BE2C (cell line): ENCODE measurements around the gene FOXJ1.

ENCODE experiments used
- DNase-seq: peaks from one replicate; pipeline ENCODE4 v3.0.0-alpha.2; 2020
- H3K27me3 ChIP-seq: fragments of 250-450 bp; sonication (Bioruptor Pico); 2 replicates; pipeline ENCODE4 v1.5.1; 2020; ENCODE audit warnings: mild to moderate bottlenecking
- H3K36me3 ChIP-seq: fragments of 250-450 bp; sonication (Bioruptor Pico); 2 replicates; pipeline ENCODE4 v1.5.1; 2020; ENCODE audit warnings: mild to moderate bottlenecking
- H3K4me1 ChIP-seq: fragments of 250-450 bp; sonication (Bioruptor Pico); 2 replicates; pipeline ENCODE4 v1.5.1; 2020
- H3K4me3 ChIP-seq: 2 replicates; pipeline ENCODE4 v1.5.1; 2011; ENCODE audit warnings: low read depth, low read length
- H3K9me3 ChIP-seq: fragments of 250-450 bp; sonication (Bioruptor Pico); 2 replicates; pipeline ENCODE4 v1.5.1; 2020
- TF ChIP-seq, protein P1 (sequence below): IDR thresholded peaks from 2 replicates; pipeline ENCODE4 v1.5.1; 2012; ENCODE audit warnings: mild to moderate bottlenecking, low read depth, low read length

Gene FOXJ1

DNA sequence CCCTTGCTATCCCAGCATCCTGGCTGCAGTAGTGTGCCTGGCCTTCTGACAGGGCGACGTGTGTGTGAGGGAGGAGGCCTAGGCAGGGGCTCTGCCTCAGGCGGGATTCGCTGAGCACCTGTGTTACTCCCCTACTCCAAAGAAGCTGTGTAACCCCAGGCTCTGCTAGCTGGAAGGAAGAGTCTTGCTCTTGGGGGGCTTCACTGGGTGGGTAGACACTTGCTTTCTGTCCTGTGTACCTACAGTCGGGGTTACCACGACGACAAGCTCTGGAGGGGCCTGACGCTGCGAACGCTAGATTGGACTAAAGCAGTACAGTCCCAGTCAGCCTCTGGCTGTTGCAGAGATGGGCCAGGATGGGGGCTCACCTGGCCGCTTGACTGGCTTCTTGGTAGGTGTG lies 47.0 kb downstream of the FOXJ1 start:
- no peak for DNase-seq
- peaks cover 7% of the 10 kb centered on the region for H3K4me1 ChIP-seq
- H3K27me3 ChIP-seq, result no peaks in the 10 kb centered on the region
- no peaks in the 10 kb centered on the region for H3K9me3 ChIP-seq
- H3K4me3 ChIP-seq, result no peak overlapping the region
- TF ChIP-seq, protein P1, sequence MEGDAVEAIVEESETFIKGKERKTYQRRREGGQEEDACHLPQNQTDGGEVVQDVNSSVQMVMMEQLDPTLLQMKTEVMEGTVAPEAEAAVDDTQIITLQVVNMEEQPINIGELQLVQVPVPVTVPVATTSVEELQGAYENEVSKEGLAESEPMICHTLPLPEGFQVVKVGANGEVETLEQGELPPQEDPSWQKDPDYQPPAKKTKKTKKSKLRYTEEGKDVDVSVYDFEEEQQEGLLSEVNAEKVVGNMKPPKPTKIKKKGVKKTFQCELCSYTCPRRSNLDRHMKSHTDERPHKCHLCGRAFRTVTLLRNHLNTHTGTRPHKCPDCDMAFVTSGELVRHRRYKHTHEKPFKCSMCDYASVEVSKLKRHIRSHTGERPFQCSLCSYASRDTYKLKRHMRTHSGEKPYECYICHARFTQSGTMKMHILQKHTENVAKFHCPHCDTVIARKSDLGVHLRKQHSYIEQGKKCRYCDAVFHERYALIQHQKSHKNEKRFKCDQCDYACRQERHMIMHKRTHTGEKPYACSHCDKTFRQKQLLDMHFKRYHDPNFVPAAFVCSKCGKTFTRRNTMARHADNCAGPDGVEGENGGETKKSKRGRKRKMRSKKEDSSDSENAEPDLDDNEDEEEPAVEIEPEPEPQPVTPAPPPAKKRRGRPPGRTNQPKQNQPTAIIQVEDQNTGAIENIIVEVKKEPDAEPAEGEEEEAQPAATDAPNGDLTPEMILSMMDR, result no peak
- peaks cover 25% of the 10 kb centered on the region for H3K36me3 ChIP-seq

DNA sequence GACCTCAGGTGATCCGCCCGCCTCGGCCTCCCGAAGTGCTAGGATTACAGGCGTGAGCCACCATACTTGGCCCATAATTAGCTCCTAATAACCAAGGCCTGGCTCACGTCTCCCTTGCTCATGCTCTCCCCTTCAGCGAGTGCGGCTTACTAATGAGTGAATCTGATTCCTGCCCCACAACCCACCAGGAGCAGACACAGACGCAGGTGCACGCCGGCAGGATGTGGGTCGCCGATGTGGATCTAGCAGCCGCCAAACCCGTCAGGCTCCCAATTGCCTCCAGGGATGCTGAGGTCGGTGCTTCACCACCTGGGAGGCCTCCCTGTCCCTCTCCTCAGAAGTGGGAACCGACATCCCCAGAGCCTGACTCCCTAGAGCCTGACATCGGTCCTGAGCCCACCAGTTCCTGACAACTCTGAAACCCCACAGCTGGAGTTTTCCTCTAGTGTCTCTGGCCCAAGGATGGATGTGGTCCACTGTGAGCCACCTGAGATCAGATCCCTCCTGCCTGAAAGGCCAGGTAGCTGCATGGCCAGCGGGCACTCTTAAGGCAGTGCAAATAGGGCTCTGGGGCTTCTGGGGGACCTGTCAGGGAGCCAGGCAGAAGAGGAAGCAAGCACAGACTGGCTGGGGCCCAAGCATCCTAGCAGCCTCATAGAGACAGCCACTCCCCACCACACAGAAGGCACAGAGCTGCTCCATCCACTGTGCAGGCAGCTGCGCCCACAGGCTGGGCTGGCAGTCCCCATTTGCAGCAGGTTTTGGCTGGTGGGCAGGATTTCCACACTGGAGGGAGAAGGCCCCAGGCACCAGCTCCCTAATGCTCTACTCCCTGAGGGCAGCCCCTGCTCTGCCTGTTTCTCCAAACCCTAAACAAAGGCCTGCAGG lies 48.3 kb downstream of the FOXJ1 start:
- TF ChIP-seq, protein P1, result no peak
- peaks cover 35% of the 10 kb centered on the region for H3K36me3 ChIP-seq
- H3K4me1 ChIP-seq, result peaks cover 8% of the 10 kb centered on the region
- H3K9me3 ChIP-seq, result no peaks in the 10 kb centered on the region
- H3K27me3 ChIP-seq, result no peaks in the 10 kb centered on the region
- no peak for DNase-seq
- H3K4me3 ChIP-seq, result no peak overlapping the region

DNA sequence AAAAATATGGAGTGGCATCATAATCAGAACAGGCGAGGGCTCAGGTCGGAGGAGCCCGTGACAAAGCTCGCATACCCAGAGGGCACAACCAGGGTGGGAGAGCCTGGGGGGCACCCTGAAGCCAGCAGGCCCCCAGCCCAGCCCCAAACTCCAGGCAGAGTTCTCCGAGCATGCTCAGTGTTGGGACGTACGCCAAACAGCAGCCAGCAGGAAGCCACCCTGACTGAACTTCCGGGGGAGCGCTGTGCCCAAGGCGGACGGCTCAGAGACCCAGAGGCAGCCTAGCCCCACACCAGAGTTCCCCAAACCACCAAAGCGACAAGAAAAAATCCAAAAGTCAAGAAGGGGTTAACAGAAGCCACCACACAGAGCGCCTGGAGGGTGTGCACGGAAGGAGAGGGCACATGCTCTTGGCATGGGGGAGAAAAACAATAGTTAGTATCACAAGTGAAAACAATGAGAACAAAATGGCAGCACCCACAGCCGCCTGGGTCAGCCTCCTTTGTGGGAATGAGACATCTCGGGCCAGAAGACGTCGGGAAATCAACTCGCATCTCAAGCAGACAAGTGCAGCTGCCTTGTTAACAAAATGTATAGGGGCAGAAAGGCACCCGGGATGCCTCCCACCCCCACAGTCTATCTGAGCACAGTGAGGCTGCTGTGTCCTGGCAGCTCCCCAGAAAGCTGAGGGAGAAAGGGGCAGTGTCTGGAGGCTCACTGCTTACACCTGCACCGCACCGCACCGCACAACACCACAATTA lies 49.3 kb downstream of the FOXJ1 start:
- Histone ChIP-seq H3K4me1 (peaks cover 8% of the 10 kb centered on the region), H3K27me3 (no peaks in the 10 kb centered on the region), H3K36me3 (peaks cover 28% of the 10 kb centered on the region), H3K4me3 (no peak overlapping the region), H3K9me3 (no peaks in the 10 kb centered on the region)
- DNase-seq, result no peak
- TF ChIP-seq, protein P1, result no peak

DNA sequence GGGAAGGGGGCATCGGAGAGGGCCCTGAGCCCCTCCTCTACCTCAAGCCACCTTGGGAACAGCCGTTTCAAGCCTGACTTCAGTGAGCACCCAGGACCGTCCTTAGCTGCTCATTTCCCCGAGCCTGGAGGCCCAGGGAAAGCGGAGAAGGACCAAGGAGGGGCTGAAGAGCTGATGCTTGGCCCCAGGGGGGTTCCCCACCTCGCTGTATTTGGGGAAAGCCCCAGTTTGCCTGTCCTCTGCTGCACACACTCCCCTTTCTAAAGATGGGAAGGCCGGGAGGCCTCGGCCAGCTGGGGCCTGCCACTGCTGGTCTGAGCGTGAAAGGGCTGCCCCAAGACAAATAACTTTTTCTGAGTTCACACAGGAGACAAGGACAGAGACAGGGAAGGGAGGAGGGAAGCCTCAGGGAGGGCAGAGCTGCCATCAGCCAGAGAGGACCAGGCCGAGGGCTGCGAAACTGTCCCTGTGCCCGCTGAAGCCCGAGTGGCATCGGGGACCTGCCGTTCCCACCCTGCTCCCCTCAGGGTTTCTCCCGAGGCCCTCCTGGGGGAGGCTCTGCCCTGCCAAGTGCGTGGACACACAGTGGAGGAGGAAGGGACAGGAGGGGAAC lies 50.4 kb downstream of the FOXJ1 start:
- TF ChIP-seq, protein P1, result no peak
- Histone ChIP-seq H3K4me3 (no peak overlapping the region), H3K27me3 (no peaks in the 10 kb centered on the region), H3K36me3 (peaks cover 25% of the 10 kb centered on the region), H3K9me3 (no peaks in the 10 kb centered on the region), H3K4me1 (peaks cover 8% of the 10 kb centered on the region)
- no peak for DNase-seq

DNA sequence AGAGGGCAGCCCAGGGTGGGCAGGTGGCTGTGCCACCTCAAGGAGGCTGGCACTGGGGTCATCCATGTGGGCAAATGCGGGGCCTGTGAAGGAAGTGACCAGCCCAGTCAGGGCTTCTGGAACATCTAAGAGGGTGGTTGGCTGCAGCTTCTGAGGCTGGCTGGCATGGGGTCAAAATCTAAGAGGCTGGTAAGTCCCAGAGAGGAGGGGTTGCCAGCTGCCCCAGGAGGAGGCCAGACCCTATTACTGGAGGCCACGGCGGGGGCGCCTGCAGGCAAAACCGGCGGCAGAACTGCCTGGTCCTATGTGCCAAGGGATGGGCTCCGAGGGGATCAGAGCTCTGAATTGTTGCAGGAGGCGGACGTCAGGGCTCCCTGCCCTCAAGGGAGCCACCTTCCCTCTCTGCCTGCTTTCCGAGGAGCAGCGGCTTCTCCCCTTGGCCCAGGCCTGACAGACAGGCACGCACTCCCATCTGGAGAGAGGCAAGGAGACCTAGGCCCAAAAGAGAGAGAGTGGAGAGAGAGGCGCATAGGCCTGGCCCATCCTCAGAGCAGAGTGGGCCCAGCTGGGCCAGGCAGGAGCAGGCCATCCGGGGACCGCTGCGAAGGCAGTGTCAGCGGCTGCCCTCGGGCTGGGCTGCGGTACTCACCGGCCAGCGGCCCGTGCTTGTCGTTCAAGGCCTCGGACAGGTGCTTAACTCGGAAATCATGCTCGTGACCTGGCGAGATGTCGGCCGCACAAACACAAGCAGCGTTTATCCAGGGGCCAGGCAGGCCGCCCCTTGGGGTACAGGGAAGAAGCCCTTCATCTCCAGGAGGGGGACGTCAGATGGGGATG lies 51.1 kb downstream of the FOXJ1 start:
- peaks cover 8% of the 10 kb centered on the region for H3K4me1 ChIP-seq
- no peaks in the 10 kb centered on the region for H3K9me3 ChIP-seq
- DNase-seq, result peak; percentile 55
- H3K36me3 ChIP-seq, result peaks cover 32% of the 10 kb centered on the region
- TF ChIP-seq, protein P1, result no peak
- no peaks in the 10 kb centered on the region for H3K27me3 ChIP-seq
- H3K4me3 ChIP-seq, result no peak overlapping the region
